Stimulated activated CD4-positive, alpha-beta T cell treated with anti-CD3 and anti-CD28 coated beads, Interleukin-1b, Interleukin-23, amount 100 ng/mL, for 24 hours (primary cell): ENCODE measurements around the gene GOLGB1.
A peak's percentile ranks its signal among the peaks of the same experiment; 100 is the strongest.
"Not testable (repeated sequence)": the region's sequence is repeated elsewhere in the genome, so short reads cannot be mapped to it uniquely, and the experiment has no call there.

ENCODE experiments used
- DNase-seq, 4 experiments: peaks; one replicate each; pipeline ENCODE4 v3.0.0-alpha.2; 2020; ENCODE audit warnings: low read depth in 4 of 4, low spot score in 1 of 4

Gene GOLGB1

DNA sequence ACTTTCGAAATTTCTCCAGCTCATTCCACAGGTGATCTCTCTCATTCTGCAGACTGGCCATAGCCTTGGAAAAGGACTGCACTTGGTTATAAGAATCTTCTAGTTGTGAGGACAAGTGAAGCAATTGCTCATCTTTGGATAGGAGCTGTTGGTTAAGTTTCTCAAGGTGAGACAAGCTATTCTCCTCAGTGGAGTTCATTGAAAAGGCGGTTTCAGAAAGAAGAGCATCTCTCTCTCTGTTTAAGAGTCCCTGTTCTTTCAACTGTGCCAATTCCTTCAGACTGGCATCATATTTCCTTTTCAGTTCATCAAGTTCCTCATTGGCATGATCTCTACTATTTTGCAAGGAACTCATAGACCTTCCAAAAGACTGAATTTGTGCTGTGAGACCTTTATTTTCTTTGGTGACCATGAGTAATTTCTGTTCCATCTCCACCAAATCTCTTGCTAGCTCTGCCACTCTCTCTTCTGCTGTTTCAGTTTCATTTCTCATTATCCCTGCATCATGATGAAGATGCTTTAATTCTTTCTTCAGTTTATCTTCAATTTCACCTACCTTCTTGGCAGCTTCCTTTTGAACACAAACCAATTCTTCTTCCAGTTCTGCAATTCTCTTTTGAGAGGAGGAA, 58.6 kb downstream of the GOLGB1 start:
- no peak for DNase-seq

DNA sequence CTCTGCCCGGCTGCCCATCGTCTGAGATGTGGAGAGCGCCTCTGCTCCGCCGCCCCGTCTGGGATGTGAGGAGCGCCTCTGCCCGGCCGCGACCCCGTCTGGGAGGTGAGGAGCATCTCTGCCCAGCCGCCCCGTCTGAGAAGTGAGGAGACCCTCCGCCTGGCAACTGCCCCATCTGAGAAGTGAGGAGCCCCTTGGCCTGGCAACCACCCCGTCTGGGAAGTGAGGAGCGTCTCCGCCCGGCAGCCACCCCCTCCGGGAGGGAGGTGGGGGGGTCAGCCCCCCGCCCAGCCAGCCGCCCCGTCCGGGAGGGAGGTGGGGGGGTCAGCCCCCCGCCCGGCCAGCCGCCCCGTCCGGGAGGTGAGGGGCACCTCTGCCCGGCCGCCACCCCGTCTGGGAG, 60.8 kb downstream of the GOLGB1 start:
- DNase-seq: not testable (repeated sequence)

DNA sequence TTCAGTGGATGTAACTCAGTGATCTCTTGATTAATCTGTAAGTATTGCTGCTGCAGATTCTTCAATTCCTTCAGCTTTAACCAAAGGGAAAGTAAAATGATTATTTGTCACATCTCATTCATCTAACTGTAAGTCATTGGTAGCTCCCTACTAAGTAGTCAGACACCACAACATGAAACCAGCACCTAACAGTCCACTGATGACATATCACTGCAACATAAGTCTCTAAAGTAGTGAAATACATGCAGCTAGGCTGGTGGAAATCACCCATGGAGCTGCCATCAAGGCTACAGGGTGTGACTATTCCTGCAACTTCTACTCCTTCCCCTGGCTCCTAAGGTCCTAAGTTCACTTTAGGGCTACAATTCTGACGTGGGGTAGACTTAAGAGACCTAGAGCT, 67.7 kb downstream of the GOLGB1 start:
- no peak for DNase-seq

DNA sequence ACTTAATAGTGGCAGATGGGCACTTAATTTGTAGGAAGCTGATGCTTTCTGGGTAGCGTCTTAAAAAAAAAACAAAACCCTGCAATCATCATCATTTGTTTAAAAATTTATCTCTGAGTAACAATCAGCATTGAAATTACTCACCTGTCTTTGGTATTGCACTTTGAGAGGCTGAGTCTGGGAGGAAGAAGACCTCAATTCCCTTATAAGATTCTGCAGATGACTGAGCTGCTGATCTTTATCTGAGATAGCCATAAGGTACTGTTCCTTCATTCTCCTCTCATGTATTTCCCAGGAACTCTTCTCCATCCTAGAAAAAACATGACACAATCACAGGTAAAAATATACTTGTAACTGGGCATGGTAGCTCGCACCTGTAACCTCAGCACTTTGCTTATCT, 72.4 kb downstream of the GOLGB1 start:
- no peak for DNase-seq

DNA sequence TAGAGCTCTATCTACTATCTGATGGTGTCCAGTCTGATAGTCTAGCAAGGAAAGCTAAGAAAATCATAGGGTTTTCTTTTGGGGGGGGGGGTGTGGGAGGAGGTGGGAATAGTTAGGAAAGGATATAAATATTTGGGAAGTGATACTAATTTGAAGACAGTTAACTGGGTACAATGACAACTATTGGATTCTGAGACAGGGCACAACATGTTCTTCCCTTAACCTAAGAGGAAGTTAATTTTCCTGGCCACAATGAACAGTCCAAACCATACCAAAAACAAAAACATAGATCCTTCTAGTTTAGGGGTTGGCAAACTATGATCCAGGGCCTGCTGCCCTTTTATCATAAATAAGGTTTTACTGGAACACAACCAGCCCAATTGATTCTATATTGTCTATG, 78.9 kb downstream of the GOLGB1 start:
- no peak for DNase-seq

DNA sequence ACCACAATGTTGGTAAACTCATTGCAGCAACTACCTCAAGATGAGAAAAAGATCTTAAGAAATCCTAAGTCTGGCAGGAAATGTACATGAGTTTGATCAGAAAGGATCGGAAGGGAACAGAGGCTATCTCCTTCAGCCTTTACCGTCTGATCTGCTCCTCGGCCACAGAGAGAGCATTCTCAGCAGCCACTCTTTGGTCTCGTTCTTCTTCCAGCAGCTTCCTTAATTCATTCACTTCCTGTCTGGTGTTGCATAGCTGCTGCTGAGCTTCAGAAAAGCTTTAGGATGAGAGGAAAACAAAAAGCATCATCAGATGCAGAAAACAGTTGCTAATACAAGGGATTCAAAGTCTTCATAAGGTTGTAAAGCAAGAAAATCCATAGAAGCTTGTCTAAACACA, 82.2 kb downstream of the GOLGB1 start:
- DNase-seq: no peak

DNA sequence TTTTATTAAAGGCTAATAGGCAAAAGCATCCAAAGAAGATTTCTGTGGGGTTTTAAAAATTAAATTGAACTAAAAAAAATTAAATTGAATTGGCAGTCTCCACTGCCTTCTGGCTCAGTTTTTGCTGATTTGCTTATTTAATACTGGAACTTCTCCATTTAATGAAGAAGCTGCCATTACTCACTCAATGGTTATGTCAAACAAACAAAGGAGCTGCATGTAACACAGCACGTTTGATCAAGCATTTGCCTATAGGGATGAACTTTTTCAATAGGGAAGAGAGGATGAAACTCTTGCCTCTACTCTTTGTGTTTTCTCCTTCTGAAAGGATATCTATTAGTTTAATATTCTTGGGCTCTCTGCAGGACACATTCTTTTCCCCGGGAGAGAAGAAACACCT, 84.1 kb downstream of the GOLGB1 start:
- no peak for DNase-seq

DNA sequence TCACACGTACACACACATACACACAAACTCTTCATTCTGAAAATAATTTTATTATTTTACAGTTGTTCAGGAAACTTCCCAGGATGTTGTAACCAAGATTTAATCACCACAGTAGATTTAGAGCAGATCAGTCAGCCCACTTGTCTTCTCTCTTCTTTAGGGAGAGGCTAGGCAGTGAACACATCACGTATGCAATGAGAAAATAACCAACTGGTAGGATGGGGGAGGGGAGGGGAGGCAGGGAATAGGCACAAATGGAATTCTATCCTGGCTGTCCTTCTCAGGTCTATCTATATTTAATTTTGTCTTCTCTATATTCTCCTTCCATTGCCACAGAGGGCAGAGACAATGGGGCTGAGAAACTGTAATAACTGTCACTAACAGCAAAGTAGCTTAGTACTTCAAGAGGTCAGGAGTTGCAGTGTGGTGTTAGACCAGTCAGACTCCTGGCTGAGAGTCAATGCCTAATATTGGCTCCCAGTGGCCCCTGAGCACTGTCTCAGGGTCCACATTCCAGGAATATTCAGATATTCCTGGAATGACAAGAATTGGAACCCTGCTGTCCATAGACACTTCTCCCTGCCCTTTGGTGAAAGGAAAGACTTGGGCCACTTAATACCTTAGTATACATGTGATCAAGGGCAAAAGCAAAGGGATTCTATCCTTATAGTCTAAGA, 86.2 kb downstream of the GOLGB1 start:
- no peak for DNase-seq

DNA sequence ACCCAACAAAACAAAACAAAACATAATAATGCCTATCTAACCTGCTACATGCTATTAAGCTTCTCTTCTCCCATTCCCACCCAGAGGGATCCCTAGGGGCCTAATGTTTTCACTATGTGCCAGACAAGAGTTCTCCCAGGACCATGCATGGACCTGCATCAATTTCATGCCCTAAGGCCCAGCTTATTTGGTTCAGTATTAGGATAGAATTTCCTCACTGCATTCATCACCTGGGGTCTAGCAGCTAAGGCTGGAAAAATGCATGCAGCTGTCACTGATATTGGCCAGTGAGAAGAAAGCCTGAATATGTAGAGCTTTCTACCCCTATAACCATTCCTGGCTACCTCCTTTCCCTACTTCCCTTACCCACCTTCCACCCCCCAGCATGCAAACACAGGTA, 86.8 kb downstream of the GOLGB1 start:
- no peak for DNase-seq

DNA sequence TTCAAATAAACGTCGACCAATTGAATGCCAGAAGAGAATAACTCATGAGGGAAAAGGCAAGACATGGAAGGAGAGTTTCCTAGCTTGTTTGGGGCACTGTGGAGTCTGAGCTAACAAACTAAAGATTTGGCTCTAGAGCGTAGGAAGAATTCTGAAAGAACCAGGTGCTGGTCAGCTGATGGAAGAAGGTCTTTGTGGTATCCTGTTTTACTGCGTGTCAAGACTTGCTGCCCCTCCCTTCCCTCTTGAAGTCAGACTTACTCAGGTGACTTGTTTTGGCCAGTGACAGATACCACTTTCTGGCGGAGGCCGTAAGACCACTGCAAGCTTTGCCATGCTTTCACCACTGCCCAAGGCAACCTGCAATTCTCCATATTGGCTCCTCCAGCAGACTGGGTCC, 88.2 kb downstream of the GOLGB1 start:
- DNase-seq: no peak

DNA sequence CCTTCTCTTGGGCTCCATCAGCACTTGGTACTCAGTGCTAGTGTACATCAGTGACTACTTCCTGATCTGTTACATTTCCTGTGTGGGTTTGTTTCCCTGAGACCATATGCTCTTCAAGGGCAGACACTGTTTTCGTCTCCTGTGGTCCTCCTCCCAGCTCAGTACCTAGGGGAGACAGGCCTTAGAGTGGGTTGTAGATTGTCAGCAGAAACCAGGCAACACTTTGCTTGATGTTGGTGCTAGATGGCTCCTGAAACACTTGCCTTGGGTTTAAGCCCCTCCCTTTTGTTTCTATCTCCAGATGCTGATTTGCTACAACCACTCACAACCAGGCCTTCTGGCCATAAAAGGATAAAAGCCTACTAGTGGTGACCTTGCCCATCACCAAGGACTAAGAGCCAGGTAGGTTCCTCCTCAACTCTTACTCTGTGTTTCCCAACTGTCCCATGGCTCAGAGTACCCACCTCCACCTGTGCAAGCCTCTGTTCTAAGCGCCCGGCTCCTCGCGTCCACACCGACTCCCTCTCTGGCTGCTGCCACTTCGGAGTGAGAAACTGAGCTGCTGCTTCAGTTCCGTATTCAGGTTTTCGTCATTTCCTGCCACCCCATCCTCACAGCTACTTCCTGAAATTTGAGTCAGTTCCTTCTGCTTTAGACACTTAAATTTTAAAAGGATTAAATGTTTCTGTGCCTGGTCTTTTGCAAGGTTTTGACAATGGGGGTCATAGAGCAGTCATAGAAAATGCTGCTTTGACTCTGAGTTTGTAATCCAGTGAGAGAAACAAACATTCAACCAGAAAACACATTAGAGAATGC, 89.0 kb downstream of the GOLGB1 start, which contains the start of gene HCLS1:
TSS of gene HCLS1 (minus strand) at position 548 of the 816 bp plus-strand sequence. CDS start 2,556 bp downstream, outside the sequence.
- peak; percentile 34 to 48 (median 40) for DNase-seq

DNA sequence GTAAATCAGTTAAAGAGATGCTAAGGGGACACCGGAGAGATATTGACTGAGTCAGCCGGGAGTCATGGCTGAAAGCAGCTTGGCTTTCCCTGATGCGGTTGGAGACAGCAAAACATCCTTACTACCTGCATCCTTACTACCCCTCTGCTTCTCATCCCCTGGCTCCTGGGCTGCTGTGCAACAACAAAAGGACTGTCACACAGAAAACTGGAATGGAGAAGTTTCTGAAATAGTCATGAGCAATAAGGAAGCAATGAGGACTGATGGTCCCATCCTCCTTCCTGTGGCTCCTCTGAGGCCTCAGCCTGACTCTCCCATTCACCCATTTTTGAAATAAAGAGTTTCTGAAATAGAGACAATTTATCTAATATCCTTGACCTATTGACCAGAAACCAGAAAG, 90.0 kb downstream of the GOLGB1 start:
- no peak for DNase-seq

DNA sequence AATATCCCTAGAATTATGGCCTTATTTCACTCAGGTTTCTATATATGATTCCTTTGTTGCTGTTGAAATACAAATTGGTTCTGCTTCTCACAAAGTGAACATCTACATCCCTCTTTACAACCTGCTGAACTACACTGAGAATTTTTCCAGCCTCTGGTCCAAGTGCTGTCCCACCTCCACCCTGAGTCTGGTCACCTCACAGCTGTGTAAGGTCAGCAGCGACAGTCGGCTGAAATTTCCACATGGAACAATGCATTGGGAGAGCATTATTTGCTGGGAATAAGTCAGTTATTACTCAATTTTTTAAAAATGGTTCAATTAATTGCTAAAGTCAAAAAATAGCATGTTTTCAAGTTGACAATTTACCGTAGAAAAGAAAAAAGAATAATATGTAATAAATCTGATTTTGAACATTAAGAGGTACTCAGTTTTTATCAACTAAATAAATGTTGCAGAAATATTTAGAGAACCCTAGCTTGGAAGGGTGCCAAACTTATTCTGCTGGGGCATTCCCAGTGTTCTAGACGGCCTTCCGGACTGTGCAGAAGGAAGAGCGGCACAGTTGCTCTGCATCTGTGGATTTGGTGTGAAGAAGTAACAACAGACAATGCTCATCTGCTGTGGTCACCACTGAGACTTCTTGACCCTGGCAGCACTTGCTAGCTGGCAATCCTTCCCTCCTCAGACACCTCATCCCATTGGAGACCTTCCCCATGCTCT, 90.7 kb downstream of the GOLGB1 start:
- DNase-seq: no peak

DNA sequence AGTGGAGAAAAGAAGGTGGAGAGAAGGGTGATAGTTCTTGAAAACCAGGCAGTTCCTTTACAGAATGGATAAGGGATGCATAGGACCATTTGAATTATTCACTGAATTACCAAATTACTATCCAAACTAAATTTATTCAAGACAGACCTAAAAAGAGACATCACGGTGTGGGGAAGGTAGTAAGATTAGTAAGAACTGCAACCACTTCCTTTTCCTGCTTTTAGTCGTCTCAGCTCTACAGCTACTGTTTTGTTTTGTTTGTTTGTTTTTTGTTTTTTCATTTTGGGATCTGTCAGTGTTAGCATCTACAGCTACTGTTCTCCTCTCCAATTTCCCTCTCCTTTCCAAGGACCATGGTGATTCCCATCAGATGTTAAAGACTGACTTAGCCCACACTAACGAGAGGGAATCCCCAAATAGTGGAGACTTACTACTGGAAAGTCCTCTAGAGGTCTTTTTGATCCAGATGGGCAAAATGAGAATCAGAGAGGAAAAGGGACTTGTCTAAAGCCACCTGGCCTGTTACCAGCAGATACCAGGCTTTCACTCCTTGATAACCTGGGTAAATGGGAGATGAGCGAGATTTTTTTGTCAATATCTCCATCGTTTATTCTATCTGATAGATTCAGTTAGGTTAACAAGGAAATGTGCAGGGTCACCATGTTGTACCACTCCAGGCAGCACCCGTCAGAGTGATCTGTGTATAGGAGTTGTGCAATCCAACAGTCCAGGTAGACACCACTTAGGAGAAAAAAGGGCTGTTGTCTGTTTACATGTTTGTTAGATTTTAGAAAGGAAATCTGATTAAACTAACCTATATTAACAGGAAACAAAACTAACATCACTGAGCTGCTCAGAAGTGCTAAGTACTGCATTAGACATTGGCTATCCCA, 94.8 kb downstream of the GOLGB1 start:
- DNase-seq: no peak

DNA sequence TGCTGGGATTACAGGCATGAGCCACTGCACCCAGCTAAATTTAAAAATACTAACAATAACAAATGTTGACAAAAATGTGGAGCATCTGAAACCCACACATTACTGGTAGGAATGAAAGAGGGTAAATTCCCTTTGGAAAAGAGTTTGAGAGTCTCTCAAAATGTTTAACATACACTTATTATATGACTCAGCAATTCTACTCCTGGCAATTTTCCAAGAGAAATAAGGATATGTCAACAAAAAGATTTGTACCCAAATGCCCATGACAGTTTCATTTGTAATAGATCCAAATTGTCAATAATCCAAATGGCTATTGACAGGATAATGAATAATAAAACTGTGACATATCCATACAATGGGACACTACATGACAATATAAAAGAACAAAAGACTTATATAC, 97.9 kb downstream of the GOLGB1 start:
- DNase-seq: no peak

DNA sequence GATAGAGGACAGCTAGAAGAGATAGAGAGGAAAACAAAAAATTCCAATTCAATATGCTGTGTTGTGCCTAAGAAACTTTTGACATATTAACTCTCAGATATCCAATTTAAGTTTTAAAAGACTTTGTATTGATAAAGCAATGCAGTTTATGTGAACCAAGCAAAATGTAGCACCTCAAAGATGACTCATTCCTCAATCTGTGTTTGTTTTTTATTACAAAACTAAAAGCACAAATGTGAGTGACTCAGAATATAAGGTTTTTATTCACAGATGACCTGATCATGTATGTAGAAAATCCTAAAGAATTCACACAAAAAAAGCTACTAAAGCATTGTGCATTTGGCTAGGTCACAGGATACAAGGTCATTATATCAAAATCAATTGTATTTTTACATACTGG, 99.9 kb downstream of the GOLGB1 start:
- DNase-seq: no peak

DNA sequence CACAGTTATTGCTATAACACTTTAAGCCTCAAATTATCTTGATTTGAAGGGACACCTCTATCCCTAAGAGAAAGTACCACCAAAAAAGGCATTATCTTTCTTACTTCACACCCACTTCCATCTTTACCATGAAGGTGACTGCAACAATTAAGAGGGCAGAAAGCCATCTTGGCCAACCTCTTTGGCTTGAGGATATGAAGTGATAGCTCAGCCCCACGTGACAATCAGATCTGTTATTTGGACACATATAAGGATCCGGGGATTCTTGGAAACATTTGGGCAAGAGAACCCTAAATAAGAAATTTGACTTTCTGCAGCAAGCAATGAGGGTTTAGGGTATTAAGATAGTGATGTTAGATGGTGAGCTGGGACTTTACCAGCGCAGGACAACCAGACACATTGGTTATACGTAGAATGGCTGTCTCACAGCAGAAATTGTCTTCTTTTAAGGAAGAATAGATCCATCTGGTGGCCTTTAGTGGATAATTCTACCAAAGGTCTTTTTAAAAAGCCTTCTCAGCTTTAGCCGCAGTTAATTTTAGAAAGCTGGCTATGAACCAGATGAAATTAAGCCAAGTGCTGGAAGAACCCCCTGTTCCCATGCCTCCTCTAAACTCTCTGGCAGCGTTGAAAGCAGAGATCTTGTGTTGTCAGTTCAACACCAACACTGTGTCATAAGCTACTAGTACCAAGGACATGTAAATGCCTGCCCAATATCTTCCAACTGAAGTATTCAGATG, 101.2 kb downstream of the GOLGB1 start:
- DNase-seq: no peak

DNA sequence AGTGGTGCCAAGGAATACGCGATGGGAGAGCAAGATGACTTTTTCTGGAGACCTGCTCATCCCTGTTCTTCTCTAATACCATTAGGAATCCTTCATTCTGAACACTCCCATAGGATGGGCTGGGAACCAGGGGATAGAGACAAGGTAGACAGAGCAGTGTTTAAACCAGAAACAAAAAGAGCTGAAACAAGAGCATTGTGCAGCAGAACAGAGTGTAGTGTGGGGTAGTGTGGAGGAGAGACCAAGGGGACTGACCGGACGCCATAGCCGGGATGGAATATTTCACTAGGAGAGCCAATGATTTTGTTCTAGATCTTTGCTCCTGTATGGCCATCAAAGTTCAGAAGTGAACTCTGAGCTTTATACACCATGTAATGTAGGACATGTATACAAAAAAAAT, 104.5 kb downstream of the GOLGB1 start:
- DNase-seq: no peak

DNA sequence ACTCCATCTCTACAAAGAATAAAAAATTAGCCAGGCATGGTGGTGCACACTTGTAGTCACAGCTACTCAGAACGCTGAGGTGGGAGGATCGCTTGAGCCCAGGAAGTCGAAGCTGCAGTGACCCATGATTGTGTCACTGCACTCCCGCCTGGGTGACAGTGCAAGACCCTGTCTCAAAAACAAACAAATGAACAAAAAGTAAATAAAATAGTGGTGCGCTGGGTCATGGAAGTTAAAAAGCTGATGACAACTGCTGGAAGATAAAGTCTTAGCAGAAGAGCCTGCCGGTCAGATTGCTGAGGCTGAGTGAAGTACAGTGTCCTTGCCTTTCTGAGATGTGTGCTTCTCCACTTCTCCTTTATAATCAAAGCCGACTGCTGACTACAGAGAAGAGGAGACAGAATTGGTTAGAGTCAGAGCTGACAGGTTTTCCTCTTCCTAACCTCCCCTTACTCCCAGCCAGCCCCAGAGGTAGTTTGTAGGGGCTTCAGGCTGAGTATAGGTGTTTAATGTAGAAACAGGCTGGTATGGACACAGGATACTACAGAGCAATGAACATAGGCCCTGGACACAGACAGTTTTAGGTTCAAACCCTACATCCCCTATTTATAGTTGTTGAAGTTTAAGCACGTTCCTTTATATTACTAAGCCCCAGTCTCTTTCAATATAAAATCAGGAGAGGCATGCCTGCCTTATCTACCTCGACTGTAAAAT, 106.8 kb downstream of the GOLGB1 start:
- no peak for DNase-seq
